PC-3 (cell line): ENCODE results near the gene C2CD5. TPM values are rescaled to one million over a fixed set of nuclear protein-coding genes. Genes with fewer than 3 reads are reported as not detected.

Source experiments
- ATAC-seq: fragments of 200-7000 bp; cut with Tn5 transposase; 2 replicates; pipeline ENCODE4 v1.9.1; 2020; ENCODE audit warnings: mild to moderate bottlenecking, moderate library complexity
- BruUV-seq: library from RNA; stranded (reverse); fragments of 400-500 nt; replicated peaks from 2 replicates; lab custom pipeline; 2021; lab: Mats Ljungman, UMichigan
- CTCF ChIA-PET: fragments of 300-600 bp; sonication (Branson Sonifier 250); formaldehyde crosslinking; loops from one replicate; lab custom pipeline; 2022; ENCODE audit warnings: antibody characterized with exemption; lab: Charles Lee
- POLR2A ChIA-PET: fragments of 300-600 bp; sonication (Branson Sonifier 250); formaldehyde crosslinking; loops from one replicate; lab custom pipeline; 2022; ENCODE audit warnings: antibody characterized with exemption; ENCODE audit not compliant: unreplicated experiment; lab: Charles Lee
- DNase-seq: peaks from one replicate; pipeline ENCODE4 v3.0.0-alpha.2; 2015
- H2AFZ ChIP-seq: fragments of 300-600 bp; sonication (generic); 2 replicates; pipeline ENCODE4 v1.6.0; 2016; ENCODE audit warnings: antibody characterized with exemption, low read length
- H3F3A ChIP-seq: fragments of 300-600 bp; sonication (generic); one replicate; pipeline ENCODE4 v1.6.0; 2017; ENCODE audit warnings: antibody characterized with exemption, low read length, control low read depth, mild to moderate bottlenecking; ENCODE audit not compliant: unreplicated experiment
- H3K27ac ChIP-seq: fragments of 300-600 bp; sonication (generic); 2 replicates; pipeline ENCODE4 v1.5.1; 2016; ENCODE audit warnings: mild to moderate bottlenecking, low read length
- H3K27me3 ChIP-seq: fragments of 300-600 bp; sonication (generic); 2 replicates; pipeline ENCODE4 v1.6.1; 2016; ENCODE audit warnings: low read length, mixed read lengths
- H3K36me3 ChIP-seq: fragments of 300-600 bp; sonication (generic); 2 replicates; pipeline ENCODE4 v1.6.1; 2016; ENCODE audit warnings: low read depth, mixed run types, low read length, mixed read lengths
- H3K4me1 ChIP-seq: fragments of 300-600 bp; sonication (generic); 2 replicates; pipeline ENCODE4 v1.5.1; 2016; ENCODE audit warnings: low read length; ENCODE audit not compliant: insufficient read depth
- H3K4me2 ChIP-seq: fragments of 300-600 bp; sonication (generic); 2 replicates; pipeline ENCODE4 v1.6.0; 2016; ENCODE audit warnings: low read length
- H3K4me3 ChIP-seq: fragments of 300-600 bp; sonication (generic); 2 replicates; pipeline ENCODE4 v1.5.1; 2016; ENCODE audit warnings: mild to moderate bottlenecking, low read length, mixed read lengths
- H3K79me2 ChIP-seq: fragments of 300-600 bp; sonication (generic); 2 replicates; pipeline ENCODE4 v1.6.1; 2017; ENCODE audit warnings: low read length, mixed read lengths
- H3K9ac ChIP-seq: fragments of 300-600 bp; sonication (generic); 2 replicates; pipeline ENCODE4 v1.6.0; 2016; ENCODE audit warnings: mild to moderate bottlenecking, low read length
- H3K9me2 ChIP-seq: fragments of 300-600 bp; sonication (generic); replicated peaks from 2 replicates; pipeline ENCODE4 v1.6.1; 2016; ENCODE audit warnings: mixed run types, low read length, mixed read lengths
- H3K9me3 ChIP-seq: fragments of 300-600 bp; sonication (generic); 2 replicates; pipeline ENCODE4 v1.6.1; 2016; ENCODE audit warnings: low read length, mixed read lengths
- H4K20me1 ChIP-seq: fragments of 300-600 bp; sonication (generic); 2 replicates; pipeline ENCODE4 v1.6.1; 2016; ENCODE audit warnings: low read length, mixed read lengths
- CTCF ChIP-seq: fragments of 300-600 bp; sonication (generic); conservative IDR thresholded peaks from 2 replicates; pipeline ENCODE4 v1.5.1; 2017; ENCODE audit warnings: antibody characterized with exemption, low read depth, mild to moderate bottlenecking, low read length
- EZH2 ChIP-seq: fragments of 300-600 bp; sonication (generic); IDR thresholded peaks from one replicate; pipeline ENCODE4 v1.6.1; 2017; ENCODE audit warnings: antibody characterized with exemption, mild to moderate bottlenecking, low read length; ENCODE audit not compliant: unreplicated experiment
- EZH2phosphoT487 ChIP-seq: fragments of 300-600 bp; sonication (generic); IDR thresholded peaks from 2 replicates; pipeline ENCODE4 v1.6.1; 2018; ENCODE audit warnings: mild to moderate bottlenecking, antibody characterized with exemption, low read length, borderline replicate concordance
- intact Hi-C: fragments of 100-400 bp; cut with micrococcal nuclease; formaldehyde crosslinking; loops from 2 replicates; pipeline ENCODE4 v1.9.0; 2023
- total RNA-seq: library from RNA; depleted of rRNA; stranded (reverse); fragments of >200 nt; gene quantifications from 2 replicates; pipeline ENCODE4 v1.2.3, GENCODE V29; 2014

Gene C2CD5
- total RNA-seq, 1 experiment from 2014 or later, result 12.7 TPM

DNA sequence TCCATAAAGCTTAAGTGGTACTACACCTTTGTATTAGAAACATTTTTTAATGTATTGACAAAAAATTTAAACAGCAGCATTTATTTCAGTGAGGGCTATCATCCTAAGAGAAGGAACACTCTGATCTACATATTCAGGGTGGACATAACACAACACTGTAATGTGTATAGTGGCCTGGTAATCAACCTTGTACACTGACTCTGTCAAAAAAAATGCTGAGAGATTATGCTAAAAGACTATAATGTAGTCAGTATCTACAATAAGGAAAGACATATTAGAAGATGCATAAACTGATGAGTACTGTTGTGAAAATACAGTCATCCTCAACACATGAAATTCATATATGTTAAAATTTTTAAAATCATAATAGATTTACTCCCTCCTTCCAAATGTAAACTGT lies 68.2 kb downstream of the C2CD5 start:
- H3K9me3 ChIP-seq, result no peaks in the 10 kb centered on the region
- H3K4me1 ChIP-seq, result no peaks in the 10 kb centered on the region
- H3K27ac ChIP-seq, result no peak overlapping the region
- intact Hi-C loops, result no loop called here
- no peaks in the 10 kb centered on the region; the same call in 1 of the 2 replicates for H3K36me3 ChIP-seq
- H3K9me2 ChIP-seq, result no peaks in the 10 kb centered on the region
- ChIA-PET POLR2A (no interaction called here), CTCF (interaction anchor here (0.6 kb wide), 1 partner anchor 393 kb away, joined by 7 read pairs; no protein-coding TSS in a partner anchor)
- no peak overlapping the region for H3K9ac ChIP-seq
- DNase-seq, result no peak
- no peak overlapping the region for H3K4me2 ChIP-seq
- no peak overlapping the region for H2AFZ ChIP-seq
- H3F3A ChIP-seq, result no peaks in the 10 kb centered on the region
- no peak for TF ChIP-seq CTCF
- TF ChIP-seq EZH2phosphoT487, result no peak
- no peak for TF ChIP-seq EZH2
- H3K27me3 ChIP-seq, result no peaks in the 10 kb centered on the region
- BruUV-seq, result no TSS peak
- no peaks in the 10 kb centered on the region for H3K79me2 ChIP-seq
- H4K20me1 ChIP-seq, result no peaks in the 10 kb centered on the region
- ATAC-seq, result no peak
- H3K4me3 ChIP-seq, result no peak overlapping the region

GRCh38 chr12:22474970-22475720 lies 69.2 kb downstream of the C2CD5 start:
- ATAC-seq, result no peak
- TF ChIP-seq EZH2, result no peak
- TF ChIP-seq CTCF, result 0 out of 2 replicates have a peak, but pooled peaks have one; percentile 16
- no peak overlapping the region for H3K4me2 ChIP-seq
- no peaks in the 10 kb centered on the region for H3K9me3 ChIP-seq
- POLR2A ChIA-PET, result no interaction called here
- H3F3A ChIP-seq, result no peaks in the 10 kb centered on the region
- intact Hi-C loops, result no loop called here
- H4K20me1 ChIP-seq, result no peaks in the 10 kb centered on the region
- H3K9ac ChIP-seq, result no peak overlapping the region
- no peak overlapping the region for H2AFZ ChIP-seq
- CTCF ChIA-PET, result interaction anchor here (0.8 kb wide), 1 partner anchor 54 kb away, joined by 3 read pairs; no protein-coding TSS in a partner anchor
- H3K27me3 ChIP-seq, result no peaks in the 10 kb centered on the region
- H3K4me3 ChIP-seq, result no peak overlapping the region
- H3K9me2 ChIP-seq, result no peaks in the 10 kb centered on the region
- H3K36me3 ChIP-seq, result no peaks in the 10 kb centered on the region; the same call in 1 of the 2 replicates
- no peaks in the 10 kb centered on the region for H3K4me1 ChIP-seq
- H3K79me2 ChIP-seq, result no peaks in the 10 kb centered on the region
- BruUV-seq, result no TSS peak
- H3K27ac ChIP-seq, result no peak overlapping the region
- DNase-seq, result no peak

DNA sequence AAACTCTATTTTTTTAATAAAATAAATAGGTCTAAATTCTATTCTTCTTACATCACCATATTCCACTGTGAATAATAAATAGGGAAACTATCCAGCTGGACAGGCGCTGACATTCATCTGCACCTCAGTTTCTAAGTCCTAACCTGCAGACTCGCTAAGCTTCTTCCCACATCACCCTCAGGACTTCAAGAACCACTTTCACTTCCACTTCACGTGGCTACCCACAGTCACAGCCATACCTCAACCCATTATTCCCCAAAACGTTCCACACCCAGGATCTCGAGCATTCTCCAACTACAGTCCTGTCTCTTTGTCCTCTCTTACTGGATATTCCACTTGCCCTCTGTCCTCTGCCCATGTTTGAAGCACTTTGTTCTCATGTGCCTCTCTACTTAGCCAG lies 71.1 kb downstream of the C2CD5 start:
- Histone ChIP-seq H3K9me3 (no peaks in the 10 kb centered on the region), H3K36me3 (no peaks in the 10 kb centered on the region; the same call in 1 of the 2 replicates), H2AFZ (no peak overlapping the region), H3K27ac (no peak overlapping the region), H3F3A (no peaks in the 10 kb centered on the region), H3K27me3 (no peaks in the 10 kb centered on the region), H3K4me3 (no peak overlapping the region), H3K79me2 (no peaks in the 10 kb centered on the region), H4K20me1 (no peaks in the 10 kb centered on the region), H3K9ac (no peak overlapping the region), H3K9me2 (no peaks in the 10 kb centered on the region), H3K4me1 (no peaks in the 10 kb centered on the region), H3K4me2 (no peak overlapping the region)
- intact Hi-C loops, result no loop called here
- DNase-seq (no peak), ATAC-seq (no peak)
- BruUV-seq, result no TSS peak
- ChIA-PET POLR2A (no interaction called here), CTCF (no interaction called here)
- TF ChIP-seq EZH2phosphoT487, result no peak
- TF ChIP-seq CTCF, result no peak
